DOHH2 (cell line): ENCODE data around the gene SUFU.

Source experiments
- H3F3A ChIP-seq: fragments of 200-600 bp; sonication (generic), shearing (Covaris generic); 2 replicates; pipeline ENCODE4 v1.6.0; 2016; ENCODE audit warnings: antibody characterized with exemption, mild to moderate bottlenecking; ENCODE audit not compliant: control insufficient read depth, insufficient read depth
- H3K27ac ChIP-seq: fragments of 200-600 bp; sonication (generic); 2 replicates; pipeline ENCODE4 v1.5.1; 2014; ENCODE audit warnings: low read depth, mild to moderate bottlenecking, low read length, moderate library complexity
- H3K27me3 ChIP-seq: fragments of 200-600 bp; sonication (generic); 2 replicates; pipeline ENCODE4 v1.6.1; 2014; ENCODE audit warnings: mild to moderate bottlenecking, low read length, mixed read lengths; ENCODE audit not compliant: control insufficient read depth
- H3K36me3 ChIP-seq: fragments of 200-600 bp; sonication (generic); 2 replicates; pipeline ENCODE4 v1.6.1; 2014; ENCODE audit warnings: mild to moderate bottlenecking, low read length, moderate library complexity, mixed read lengths; ENCODE audit not compliant: control insufficient read depth
- H3K4me1 ChIP-seq: fragments of 200-600 bp; sonication (generic); 2 replicates; pipeline ENCODE4 v1.6.1; 2014; ENCODE audit warnings: mild to moderate bottlenecking, low read length, mixed read lengths; ENCODE audit not compliant: control insufficient read depth
- H3K4me2 ChIP-seq: fragments of 200-600 bp; sonication (generic); 2 replicates; pipeline ENCODE4 v1.6.0; 2014; ENCODE audit warnings: mild to moderate bottlenecking, low read length, moderate library complexity
- H3K4me3 ChIP-seq: fragments of 200-600 bp; sonication (generic); 2 replicates; pipeline ENCODE4 v1.5.1; 2014; ENCODE audit warnings: mild to moderate bottlenecking, low read length, mixed read lengths
- H3K79me2 ChIP-seq: fragments of 200-600 bp; sonication (generic); 2 replicates; pipeline ENCODE4 v1.6.1; 2014; ENCODE audit warnings: mild to moderate bottlenecking, low read length, mixed read lengths; ENCODE audit not compliant: control insufficient read depth
- H3K9me2 ChIP-seq: fragments of 200-600 bp; sonication (generic); replicated peaks from 2 replicates; pipeline ENCODE4 v1.6.1; 2014; ENCODE audit warnings: mild to moderate bottlenecking, low read length, mixed read lengths; ENCODE audit not compliant: control insufficient read depth
- H3K9me3 ChIP-seq: fragments of 200-600 bp; sonication (generic); 2 replicates; pipeline ENCODE4 v1.6.1; 2014; ENCODE audit warnings: antibody characterized with exemption, low read length, mixed read lengths; ENCODE audit not compliant: control insufficient read depth, insufficient read depth
- H4K20me1 ChIP-seq: fragments of 200-600 bp; sonication (generic); 2 replicates; pipeline ENCODE4 v1.6.0; 2014; ENCODE audit warnings: low read depth, mild to moderate bottlenecking, antibody characterized with exemption, low read length, moderate library complexity; ENCODE audit not compliant: control insufficient read depth, insufficient read depth
- EZH2phosphoT487 ChIP-seq: fragments of 200-600 bp; sonication (generic); IDR thresholded peaks from 2 replicates; pipeline ENCODE4 v1.6.1; 2017; ENCODE audit warnings: borderline replicate concordance, mild to moderate bottlenecking, antibody characterized with exemption, low read length, moderate library complexity, mixed read lengths
- TF ChIP-seq, protein P1 (sequence below): fragments of 200-600 bp; sonication (generic); IDR thresholded peaks from one replicate; pipeline ENCODE4 v1.5.1; 2014; ENCODE audit warnings: antibody characterized with exemption, mild to moderate bottlenecking, low read depth, low read length; ENCODE audit not compliant: poor library complexity, severe bottlenecking

Gene SUFU

DNA sequence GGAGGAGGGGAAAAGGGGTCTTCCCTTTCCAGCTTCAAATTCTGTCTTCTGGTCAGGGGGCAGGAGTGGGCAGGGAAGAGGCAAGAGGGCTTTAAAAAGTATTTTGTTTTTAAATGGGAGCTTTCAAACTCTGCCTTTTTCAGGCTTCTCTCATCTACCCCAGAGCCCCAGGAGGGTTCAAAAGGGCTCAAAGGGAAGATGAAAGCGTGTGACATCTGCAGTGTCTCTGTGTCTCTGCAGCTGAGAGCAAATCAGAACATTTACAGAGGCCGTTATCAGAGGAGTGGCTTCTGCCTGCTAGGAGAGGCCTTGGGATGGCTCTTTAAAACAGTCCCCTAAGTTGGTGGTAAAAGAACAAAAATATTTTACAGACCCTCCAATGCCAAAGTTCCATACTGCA is 170.8 kb downstream of the SUFU start:
- peaks cover 7% of the 10 kb centered on the region for H3F3A ChIP-seq
- H3K27me3 ChIP-seq, result no peaks in the 10 kb centered on the region
- no peaks in the 10 kb centered on the region for H3K9me2 ChIP-seq
- H4K20me1 ChIP-seq, result no peaks in the 10 kb centered on the region
- peaks cover 35% of the 10 kb centered on the region for H3K4me1 ChIP-seq
- no peak overlapping the region for H3K27ac ChIP-seq
- H3K79me2 ChIP-seq, result no peaks in the 10 kb centered on the region
- H3K36me3 ChIP-seq, result no peaks in the 10 kb centered on the region
- H3K9me3 ChIP-seq, result no peaks in the 10 kb centered on the region
- TF ChIP-seq EZH2phosphoT487, result no peak
- TF ChIP-seq, protein P1, sequence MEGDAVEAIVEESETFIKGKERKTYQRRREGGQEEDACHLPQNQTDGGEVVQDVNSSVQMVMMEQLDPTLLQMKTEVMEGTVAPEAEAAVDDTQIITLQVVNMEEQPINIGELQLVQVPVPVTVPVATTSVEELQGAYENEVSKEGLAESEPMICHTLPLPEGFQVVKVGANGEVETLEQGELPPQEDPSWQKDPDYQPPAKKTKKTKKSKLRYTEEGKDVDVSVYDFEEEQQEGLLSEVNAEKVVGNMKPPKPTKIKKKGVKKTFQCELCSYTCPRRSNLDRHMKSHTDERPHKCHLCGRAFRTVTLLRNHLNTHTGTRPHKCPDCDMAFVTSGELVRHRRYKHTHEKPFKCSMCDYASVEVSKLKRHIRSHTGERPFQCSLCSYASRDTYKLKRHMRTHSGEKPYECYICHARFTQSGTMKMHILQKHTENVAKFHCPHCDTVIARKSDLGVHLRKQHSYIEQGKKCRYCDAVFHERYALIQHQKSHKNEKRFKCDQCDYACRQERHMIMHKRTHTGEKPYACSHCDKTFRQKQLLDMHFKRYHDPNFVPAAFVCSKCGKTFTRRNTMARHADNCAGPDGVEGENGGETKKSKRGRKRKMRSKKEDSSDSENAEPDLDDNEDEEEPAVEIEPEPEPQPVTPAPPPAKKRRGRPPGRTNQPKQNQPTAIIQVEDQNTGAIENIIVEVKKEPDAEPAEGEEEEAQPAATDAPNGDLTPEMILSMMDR, result no peak
- no peak overlapping the region for H3K4me2 ChIP-seq
- H3K4me3 ChIP-seq, result no peak overlapping the region

DNA sequence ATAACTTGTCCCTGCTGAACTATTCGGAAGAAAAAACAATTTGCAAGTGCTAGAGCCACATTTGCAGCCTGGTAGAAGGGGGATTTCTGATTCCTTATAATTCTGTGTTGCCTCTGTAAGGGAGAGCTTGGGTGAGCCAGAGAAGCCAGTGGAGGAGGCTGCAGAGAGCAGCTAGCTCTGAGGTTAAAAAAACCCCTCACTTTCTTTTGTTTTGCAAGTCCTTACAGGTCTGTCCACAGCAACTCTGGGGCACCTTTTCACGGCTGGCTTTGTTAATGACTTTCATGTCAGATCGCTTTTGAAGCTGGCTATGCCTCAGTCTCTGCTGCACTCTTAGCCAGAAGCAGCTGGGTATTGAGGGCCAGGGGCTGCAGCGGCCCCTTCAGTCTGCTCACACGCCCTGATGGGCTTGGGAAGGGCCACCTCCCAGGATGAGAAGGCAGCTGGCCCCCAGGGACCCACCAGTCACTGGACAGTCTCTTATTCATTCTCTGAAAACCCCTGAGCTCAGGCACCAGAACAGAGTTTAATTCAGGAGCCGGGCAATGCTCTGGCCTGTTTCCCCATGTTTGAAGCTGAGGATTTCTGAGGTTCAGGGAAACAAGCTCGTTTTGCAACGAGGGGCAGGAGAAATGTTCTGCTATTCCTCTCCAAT is 171.4 kb downstream of the SUFU start:
- peaks cover 7% of the 10 kb centered on the region for H3F3A ChIP-seq
- no peaks in the 10 kb centered on the region for H3K79me2 ChIP-seq
- peaks cover 35% of the 10 kb centered on the region for H3K4me1 ChIP-seq
- H3K27me3 ChIP-seq, result no peaks in the 10 kb centered on the region
- peak overlapping the region; percentile 23 for H3K4me3 ChIP-seq
- TF ChIP-seq, protein P1, result no peak
- no peak for TF ChIP-seq EZH2phosphoT487
- peak overlapping the region; percentile 44 for H3K4me2 ChIP-seq
- H3K36me3 ChIP-seq, result no peaks in the 10 kb centered on the region
- H3K27ac ChIP-seq, result no peak overlapping the region
- no peaks in the 10 kb centered on the region for H4K20me1 ChIP-seq
- H3K9me2 ChIP-seq, result no peaks in the 10 kb centered on the region
- H3K9me3 ChIP-seq, result no peaks in the 10 kb centered on the region

DNA sequence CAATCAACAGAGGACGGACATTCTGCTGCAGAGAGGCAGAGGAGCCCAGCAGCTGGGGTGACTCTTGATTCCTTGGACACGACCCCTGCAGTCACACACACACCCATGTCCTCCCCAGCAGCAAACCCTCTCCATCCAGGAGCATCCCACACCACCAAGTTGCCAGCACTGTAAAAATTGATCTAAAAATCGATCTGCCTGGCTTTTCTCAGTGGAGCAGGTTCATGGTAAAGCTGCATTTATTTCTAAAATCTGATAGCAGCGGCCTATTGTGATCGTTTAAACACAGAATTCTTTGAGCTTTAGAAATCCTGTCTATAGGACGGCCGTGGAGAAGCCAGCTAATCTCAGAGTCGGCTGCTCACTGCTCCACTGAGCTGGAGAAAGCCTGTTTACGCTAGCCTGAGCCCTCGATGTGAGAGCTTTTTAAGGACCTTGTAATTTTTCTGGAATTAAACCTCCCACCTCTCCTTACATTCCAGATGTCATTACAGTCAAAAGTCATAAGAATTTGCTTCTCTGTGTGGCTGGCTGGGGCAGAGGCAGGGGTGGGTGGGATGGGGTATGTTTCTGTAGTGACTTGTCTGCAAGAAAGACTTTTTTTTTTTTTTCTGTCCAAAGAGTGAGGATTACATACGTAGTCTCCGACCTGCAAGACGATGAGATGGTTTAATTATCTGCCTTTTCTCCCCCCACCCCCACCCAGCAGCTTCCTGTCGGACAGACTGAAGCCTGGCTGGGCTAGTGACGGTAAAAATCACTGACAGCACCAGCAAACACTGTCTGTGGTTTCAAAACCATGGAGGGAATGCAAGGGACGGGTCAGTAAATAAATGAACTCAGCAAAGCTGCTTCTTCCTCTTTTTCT is 172.1 kb downstream of the SUFU start:
- Histone ChIP-seq H3K27me3 (no peaks in the 10 kb centered on the region), H3K9me2 (no peaks in the 10 kb centered on the region), H3K27ac (no peak overlapping the region), H3F3A (peaks cover 7% of the 10 kb centered on the region), H3K9me3 (no peaks in the 10 kb centered on the region), H3K79me2 (no peaks in the 10 kb centered on the region), H4K20me1 (no peaks in the 10 kb centered on the region), H3K36me3 (no peaks in the 10 kb centered on the region), H3K4me1 (peaks cover 35% of the 10 kb centered on the region), H3K4me3 (peak overlapping the region; percentile 23), H3K4me2 (peak overlapping the region; percentile 44)
- TF ChIP-seq, protein P1, result no peak
- TF ChIP-seq EZH2phosphoT487, result no peak
